HuH-7 (cell line): ENCODE measurements around the gene ORAI1.
"Not testable (repeated sequence)": the region's sequence is repeated elsewhere in the genome, so short reads cannot be mapped to it uniquely, and the experiment has no call there.

ENCODE experiments used
- DNase-seq: peaks from one replicate; pipeline ENCODE4 v3.0.0; 2011; ENCODE audit warnings: low spot score

ORAI1 gene

DNA sequence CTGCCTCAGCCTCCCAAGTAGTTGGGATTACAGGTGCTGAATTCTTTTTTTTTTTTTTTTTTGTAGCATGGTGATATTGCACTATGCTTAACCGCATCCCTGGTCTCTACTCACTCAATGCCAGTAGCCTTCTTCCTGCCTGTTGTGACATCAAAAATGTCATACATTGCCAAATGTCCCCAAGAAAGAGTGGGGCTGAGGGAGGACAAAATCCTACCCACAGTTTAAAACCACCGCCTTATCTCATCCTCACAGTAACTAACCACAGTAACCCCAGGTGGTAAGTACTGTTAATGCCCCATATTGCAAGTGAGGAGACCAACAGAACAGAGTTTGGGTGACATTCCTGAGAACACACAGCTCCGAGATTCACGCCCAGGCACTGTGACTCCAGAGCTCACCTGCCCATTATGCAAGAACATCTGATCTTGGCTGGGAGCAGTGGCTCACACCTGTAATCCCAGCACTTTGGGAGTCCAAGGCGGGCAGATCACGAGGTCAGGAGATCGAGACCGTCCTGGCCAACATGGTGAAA lies 23.6 kb downstream of the ORAI1 start:
- DNase-seq, result no peak

- no peak for DNase-seq
These were observed 25.0 kb downstream of the ORAI1 start for GRCh38 chr12:121651320-121651719.

- no peak for DNase-seq
These were observed 26.6 kb downstream of the ORAI1 start for GRCh38 chr12:121652767-121653497.

- DNase-seq, result no peak
These were observed 27.7 kb downstream of the ORAI1 start for GRCh38 chr12:121653999-121654398.

GRCh38 chr12:121656122-121656521 lies 29.8 kb downstream of the ORAI1 start:
- DNase-seq, result no peak

GRCh38 chr12:121657305-121658008 lies 31.1 kb downstream of the ORAI1 start:
- DNase-seq, result no peak

- DNase-seq, result not testable (repeated sequence)
These were observed 35.2 kb downstream of the ORAI1 start for GRCh38 chr12:121661353-121662105.

DNA sequence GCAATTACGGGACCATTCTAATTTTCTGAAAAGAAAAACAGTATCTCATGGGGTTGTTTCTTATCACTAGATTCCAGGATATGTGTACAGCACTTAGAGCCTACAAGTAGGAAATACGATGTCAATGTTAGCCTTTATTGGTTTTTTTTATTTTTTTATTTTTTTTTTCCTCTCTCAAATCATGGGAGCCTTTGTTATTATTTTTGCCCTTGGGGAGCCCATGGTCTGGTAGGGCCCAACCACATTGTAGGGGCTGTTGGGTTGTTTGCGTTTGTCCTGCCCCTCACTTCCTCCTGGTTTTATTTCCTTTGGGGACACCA lies 37.2 kb downstream of the ORAI1 start:
- DNase-seq, result no peak

GRCh38 chr12:121666829-121667228 lies 40.5 kb downstream of the ORAI1 start:
- not testable (repeated sequence) for DNase-seq

- peak; percentile 47 for DNase-seq
These were observed 42.6 kb downstream of the ORAI1 start for GRCh38 chr12:121668750-121669520.

GRCh38 chr12:121669521-121669900 lies 43.2 kb downstream of the ORAI1 start, which contains the start of gene MORN3:
MORN3 (minus strand) TSS chr12:121669654; CDS start chr12:121669483, 171 bp downstream.
- DNase-seq, result no peak

DNA sequence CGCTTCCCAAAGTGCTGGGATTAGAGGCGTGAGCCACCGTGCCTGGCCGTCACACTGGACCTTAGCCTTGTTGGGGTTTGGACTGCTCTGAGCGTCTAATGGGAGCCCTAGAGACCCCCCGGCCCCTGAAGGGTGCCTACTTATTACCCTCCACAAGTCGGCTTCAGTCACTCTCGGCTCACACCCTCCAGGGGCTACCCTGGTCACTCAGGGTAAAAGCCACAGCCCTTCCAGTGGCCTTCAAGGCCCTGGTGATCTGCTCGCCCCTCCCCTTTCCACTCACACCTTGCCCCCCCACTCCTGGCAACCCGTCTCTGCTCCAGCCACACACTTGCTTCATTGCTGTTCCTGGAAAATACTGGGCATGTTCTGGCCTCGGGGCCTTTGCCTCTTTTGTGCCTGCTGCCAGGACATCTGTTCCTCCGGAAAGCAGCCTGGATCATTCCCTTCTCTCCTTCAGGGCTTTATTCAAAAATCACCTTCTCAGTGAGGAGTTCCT lies 46.7 kb downstream of the ORAI1 start:
- no peak for DNase-seq

- no peak for DNase-seq
These were observed 49.9 kb downstream of the ORAI1 start for GRCh38 chr12:121676190-121676589.

- no peak for DNase-seq
These were observed 52.0 kb downstream of the ORAI1 start for GRCh38 chr12:121678305-121678704.

DNA sequence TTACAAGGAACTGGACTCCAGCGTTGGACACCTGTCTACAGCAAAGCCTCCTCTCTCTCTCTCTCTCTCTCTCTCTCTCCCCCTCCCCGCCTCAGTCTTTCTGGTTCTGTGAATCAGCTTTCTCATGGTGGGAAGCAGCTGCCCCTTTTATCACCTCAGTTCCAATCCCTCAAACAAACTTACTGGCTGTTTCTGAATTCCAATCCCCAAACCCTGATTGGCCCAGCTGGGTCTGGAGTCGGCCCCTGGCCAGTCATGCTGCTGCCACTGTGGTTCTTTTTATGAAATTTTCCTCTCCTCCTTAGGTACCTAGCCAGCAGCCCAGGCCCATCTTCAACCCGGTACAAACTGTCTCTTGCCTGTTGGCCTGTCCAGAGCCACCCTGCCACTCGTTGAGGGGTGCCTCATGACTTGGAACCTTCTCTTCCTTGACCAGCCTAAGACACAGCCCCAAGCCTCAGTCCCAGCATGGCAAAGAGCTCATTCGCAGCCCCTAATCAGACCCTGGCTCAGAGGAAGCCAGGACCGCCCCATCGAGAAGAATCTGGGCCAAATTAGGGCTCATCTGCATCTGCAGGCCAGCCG lies 52.5 kb downstream of the ORAI1 start:
- no peak for DNase-seq

DNA sequence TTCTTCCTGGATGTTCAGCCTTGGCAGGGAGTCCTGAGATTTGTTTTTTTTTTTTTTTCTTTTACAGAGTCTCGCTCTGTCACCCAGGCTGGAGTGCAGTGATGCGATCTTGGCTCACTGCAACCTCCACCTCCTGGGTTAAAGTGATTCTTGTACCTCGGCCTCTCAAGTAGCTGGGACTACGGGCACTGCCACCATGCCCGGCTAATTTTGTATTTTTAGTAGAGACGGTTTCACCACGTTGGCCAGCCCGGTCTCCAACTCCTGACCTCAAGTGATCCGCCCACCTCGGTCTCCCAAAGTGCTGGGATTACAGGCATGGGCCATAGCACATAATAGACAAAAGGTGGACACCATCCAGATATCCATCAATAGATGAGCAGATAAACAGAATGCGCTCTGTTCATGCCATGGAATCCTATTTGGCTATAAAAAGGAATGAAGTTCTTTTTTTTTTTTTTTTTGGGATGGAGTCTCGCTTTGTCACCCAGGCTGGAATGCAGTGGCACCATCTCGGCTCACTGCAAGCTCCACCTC lies 53.4 kb downstream of the ORAI1 start:
- not testable (repeated sequence) for DNase-seq

DNA sequence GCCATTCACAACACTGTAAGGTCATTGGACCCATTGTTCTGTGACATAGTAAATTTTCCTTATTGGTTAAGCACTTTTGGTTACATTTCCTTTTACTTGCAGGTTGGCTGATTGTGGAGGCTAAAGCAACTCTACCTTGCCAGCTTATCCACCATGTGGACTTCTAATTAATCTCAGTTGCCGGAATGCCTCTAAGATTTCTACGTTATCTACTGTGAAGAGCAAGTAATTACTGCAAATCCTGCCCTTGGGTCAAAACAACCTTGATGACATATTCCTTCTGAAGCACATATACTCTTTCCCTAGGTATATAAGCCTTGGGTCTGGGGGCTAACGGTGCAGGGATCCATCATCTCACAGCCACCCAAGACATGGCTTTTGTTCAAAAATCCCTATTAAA lies 62.6 kb downstream of the ORAI1 start:
- no peak for DNase-seq

- DNase-seq, result no peak
These were observed 63.1 kb downstream of the ORAI1 start for GRCh38 chr12:121689430-121689829.
